ACC112 (cell line): ENCODE data around the gene KCNJ1.

ENCODE experiments used
- H2AFZ ChIP-seq: fragments of 200-600 bp; sonication (generic); one replicate; pipeline ENCODE4 v1.6.0; 2017; ENCODE audit warnings: antibody characterized with exemption, low read length; ENCODE audit not compliant: unreplicated experiment
- H3K27ac ChIP-seq: fragments of 200-600 bp; sonication (generic); 2 replicates; pipeline ENCODE4 v1.5.1; 2014; ENCODE audit warnings: low read depth, mild to moderate bottlenecking, antibody characterized with exemption, low read length, moderate library complexity
- H3K27me3 ChIP-seq: fragments of 200-600 bp; sonication (generic); 2 replicates; pipeline ENCODE4 v1.6.1; 2014; ENCODE audit warnings: mild to moderate bottlenecking, antibody characterized with exemption, low read length, moderate library complexity, mixed read lengths; ENCODE audit not compliant: insufficient read depth
- H3K36me3 ChIP-seq: fragments of 200-600 bp; sonication (generic); 2 replicates; pipeline ENCODE4 v1.6.1; 2016; ENCODE audit warnings: mild to moderate bottlenecking, antibody characterized with exemption, low read length, moderate library complexity, mixed read lengths; ENCODE audit not compliant: insufficient read depth
- H3K4me1 ChIP-seq: fragments of 200-600 bp; sonication (generic); one replicate; pipeline ENCODE4 v1.6.1; 2016; ENCODE audit warnings: low read length, mixed read lengths; ENCODE audit not compliant: insufficient read depth, unreplicated experiment, control insufficient read depth
- H3K4me3 ChIP-seq: fragments of 200-600 bp; sonication (generic); 2 replicates; pipeline ENCODE4 v1.5.1; 2014; ENCODE audit warnings: mild to moderate bottlenecking, low read depth, low read length
- H3K79me2 ChIP-seq: fragments of 200-600 bp; sonication (generic); one replicate; pipeline ENCODE4 v1.6.0; 2016; ENCODE audit warnings: low read length; ENCODE audit not compliant: control insufficient read depth, unreplicated experiment, insufficient read depth

Gene KCNJ1

DNA sequence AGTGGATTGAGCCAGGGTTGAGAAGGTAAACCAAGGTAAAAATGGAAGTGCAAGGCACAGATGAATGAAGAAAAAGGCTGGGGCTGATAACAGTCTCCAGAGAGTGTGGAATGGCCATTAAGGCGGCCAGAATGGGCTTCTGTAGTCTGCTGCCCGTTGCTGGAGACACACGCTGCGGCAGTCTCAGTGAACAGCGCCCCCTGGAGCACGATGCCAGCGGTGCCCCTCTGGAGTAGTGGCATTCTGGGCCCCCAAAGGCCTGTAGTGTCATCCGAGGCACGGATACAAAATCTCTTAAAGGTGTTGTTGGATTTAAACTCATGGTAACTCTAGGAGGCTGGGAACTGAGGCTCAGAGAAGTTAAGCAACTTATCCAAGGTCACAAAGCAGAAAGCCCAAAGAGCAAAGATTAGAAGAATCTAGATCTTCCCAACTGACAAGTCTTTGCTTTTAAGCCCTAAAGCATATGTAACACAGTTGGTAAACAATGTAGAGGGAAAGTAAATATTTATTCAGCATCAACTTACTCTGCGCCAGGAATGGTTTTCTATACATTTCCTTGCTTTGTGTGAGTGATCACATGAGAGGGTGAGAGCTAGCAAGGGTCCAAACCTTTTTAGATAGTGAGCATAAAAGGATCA, 18.2 kb downstream of the KCNJ1 start:
- H3K4me1 ChIP-seq, result no peaks in the 10 kb centered on the region
- no peak overlapping the region for H3K27ac ChIP-seq
- H3K27me3 ChIP-seq, result peaks cover 32% of the 10 kb centered on the region
- no peak overlapping the region for H2AFZ ChIP-seq
- H3K36me3 ChIP-seq, result no peaks in the 10 kb centered on the region
- no peak overlapping the region for H3K4me3 ChIP-seq
- no peaks in the 10 kb centered on the region for H3K79me2 ChIP-seq

DNA sequence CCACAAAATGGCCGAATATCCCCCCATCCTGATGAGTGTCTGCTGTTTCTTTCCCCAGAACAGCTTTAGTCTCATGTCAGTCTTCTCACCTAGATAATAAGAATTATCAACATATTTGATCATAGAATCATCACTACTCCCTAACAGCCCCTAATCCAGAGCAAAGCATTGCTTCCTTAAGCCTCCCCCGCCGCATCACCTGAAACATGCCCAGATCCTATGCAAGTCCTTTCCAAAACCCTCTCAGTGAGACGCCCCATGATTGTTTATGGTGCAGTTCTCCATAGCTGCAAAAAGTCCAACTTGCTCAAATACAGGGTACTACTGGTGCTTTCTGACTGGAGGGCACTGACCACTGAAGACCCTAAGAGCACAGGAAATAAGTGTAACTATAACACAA, 20.1 kb downstream of the KCNJ1 start:
- Histone ChIP-seq H3K4me3 (no peak overlapping the region), H3K4me1 (no peaks in the 10 kb centered on the region), H3K36me3 (no peaks in the 10 kb centered on the region), H3K79me2 (no peaks in the 10 kb centered on the region), H3K27me3 (peaks cover 43% of the 10 kb centered on the region), H2AFZ (no peak overlapping the region), H3K27ac (no peak overlapping the region)

DNA sequence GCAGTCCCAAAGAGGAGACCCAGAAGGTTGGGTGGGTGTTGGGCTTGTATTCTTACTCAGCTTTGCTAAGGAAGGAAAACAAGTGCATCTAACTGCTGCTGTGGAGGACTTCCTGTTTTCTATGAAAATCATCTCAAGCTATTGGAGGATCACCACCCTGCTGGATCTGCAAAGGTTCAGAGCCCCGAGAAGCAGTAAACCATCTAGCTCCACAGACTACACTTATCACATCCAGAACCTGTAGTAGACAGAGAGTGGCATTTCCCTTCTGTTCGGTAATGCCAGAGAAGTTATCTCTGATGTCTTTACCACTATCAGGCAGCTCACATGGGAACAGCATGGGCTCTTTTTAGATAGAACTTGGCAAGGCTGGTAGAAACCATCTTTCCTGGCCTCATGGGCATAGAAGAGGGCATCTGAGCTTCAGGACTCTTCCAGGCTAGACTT, 21.7 kb downstream of the KCNJ1 start:
- H3K27ac ChIP-seq, result no peak overlapping the region
- no peak overlapping the region for H3K4me3 ChIP-seq

DNA sequence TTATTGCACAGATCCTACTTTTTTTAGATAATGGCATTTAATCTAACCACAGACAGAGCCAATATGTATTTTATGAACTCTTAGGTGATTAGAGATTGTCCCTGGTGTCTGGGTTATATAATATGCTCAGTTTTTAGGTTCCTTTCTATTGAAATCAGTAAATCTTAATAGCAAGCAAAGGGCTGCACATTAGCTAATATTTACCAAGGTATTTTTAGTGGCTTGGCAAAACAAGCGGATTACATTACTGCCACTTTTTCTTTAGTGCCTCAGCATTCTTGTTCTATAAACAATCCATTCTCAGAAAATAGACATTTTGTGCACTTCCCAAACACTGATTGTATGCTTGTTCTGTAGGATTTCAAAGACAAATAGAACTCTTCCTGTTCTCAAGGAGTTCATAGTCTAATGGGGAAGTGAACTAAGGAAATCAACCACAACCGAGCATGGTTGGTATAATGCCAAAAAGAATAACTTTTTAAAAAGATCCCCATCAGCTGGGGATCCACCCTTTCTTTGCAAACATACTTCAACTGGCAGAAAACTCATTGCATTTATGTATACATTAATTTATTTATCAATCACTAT, 23.8 kb downstream of the KCNJ1 start:
- Histone ChIP-seq H3K27ac (no peak overlapping the region), H3K36me3 (no peaks in the 10 kb centered on the region), H3K79me2 (no peaks in the 10 kb centered on the region), H3K4me1 (no peaks in the 10 kb centered on the region), H3K4me3 (no peak overlapping the region), H3K27me3 (peaks cover 52% of the 10 kb centered on the region), H2AFZ (no peak overlapping the region)

More for the DNA sequence above, 21.7 kb downstream of the KCNJ1 start:
- H3K27me3 ChIP-seq, result peaks cover 46% of the 10 kb centered on the region
- no peaks in the 10 kb centered on the region for H3K4me1 ChIP-seq
- H3K36me3 ChIP-seq, result no peaks in the 10 kb centered on the region
- no peaks in the 10 kb centered on the region for H3K79me2 ChIP-seq
- H2AFZ ChIP-seq, result no peak overlapping the region

DNA sequence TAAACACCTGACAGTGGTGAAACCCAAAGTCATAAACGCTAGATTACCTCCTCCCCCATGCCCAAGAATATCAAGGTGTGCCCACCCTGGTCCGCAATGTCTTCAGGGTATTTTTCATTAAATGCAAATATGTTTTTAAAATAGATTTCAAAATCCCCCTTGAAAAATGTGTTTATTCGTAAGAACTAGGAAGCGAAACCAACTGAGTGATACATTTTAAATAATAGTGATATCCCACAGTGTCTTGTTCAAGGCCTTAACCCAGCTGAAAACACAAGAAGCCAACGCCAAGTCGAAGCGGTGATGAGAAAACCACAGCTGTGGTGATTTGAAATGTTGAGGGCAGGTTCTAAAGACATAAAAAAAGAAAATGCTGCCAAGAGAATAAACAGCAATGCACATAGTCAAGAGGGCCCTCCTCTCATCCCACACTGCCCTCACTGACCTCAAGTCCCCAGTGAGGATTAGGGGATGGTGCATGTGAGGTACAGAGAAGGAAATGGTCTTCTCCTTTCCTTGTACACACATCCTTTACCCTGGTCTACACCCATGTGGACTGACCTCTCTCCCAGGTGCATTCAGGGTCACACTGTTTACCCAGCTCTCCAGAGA, 25.5 kb downstream of the KCNJ1 start:
- no peaks in the 10 kb centered on the region for H3K4me1 ChIP-seq
- H2AFZ ChIP-seq, result no peak overlapping the region
- H3K36me3 ChIP-seq, result no peaks in the 10 kb centered on the region
- H3K27me3 ChIP-seq, result peaks cover 52% of the 10 kb centered on the region
- H3K27ac ChIP-seq, result no peak overlapping the region
- H3K4me3 ChIP-seq, result no peak overlapping the region
- H3K79me2 ChIP-seq, result no peaks in the 10 kb centered on the region

DNA sequence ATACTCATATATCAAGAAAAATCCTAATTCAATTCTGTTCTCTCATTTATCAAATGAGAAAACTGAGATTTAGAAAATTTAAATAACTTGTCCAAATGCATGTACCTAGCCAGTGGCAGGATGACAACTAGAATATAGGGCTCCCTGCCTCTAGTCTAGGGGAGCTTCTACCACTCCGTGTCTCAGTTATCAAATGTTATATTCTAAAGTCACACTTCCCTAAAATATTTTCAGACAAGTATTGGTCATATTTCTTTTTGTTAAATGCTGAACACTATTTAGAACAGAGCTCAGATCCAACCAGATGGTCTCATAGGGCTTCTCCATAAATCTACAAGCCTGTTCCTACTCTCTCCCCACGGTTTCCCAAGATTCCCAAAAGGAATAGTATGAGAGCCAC, 26.3 kb downstream of the KCNJ1 start:
- Histone ChIP-seq H3K4me3 (no peak overlapping the region), H3K27ac (no peak overlapping the region), H3K36me3 (no peaks in the 10 kb centered on the region), H3K27me3 (peaks cover 47% of the 10 kb centered on the region), H3K4me1 (peaks cover under 1% of the 10 kb centered on the region), H3K79me2 (no peaks in the 10 kb centered on the region), H2AFZ (no peak overlapping the region)

DNA sequence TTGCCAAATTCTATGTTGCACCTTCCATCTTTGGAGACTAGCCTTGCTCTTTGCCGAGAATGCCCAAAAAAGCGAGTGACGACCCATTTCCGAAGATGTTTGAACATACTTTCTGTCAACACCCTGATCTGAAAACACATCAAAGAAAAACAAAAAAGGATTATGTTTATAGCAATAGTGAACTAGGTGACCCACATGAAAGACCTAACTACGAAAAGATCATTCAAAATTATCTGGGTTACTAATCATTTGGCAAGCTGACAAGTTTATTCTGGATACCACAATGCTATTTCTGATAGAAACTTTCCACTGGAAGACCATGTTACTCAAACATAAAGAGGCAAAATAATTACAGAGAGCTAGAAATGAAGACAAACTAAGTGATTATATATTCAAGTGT, 27.0 kb downstream of the KCNJ1 start:
- peaks cover 40% of the 10 kb centered on the region for H3K27me3 ChIP-seq
- no peak overlapping the region for H3K27ac ChIP-seq
- no peak overlapping the region for H2AFZ ChIP-seq
- peaks cover 7% of the 10 kb centered on the region for H3K4me1 ChIP-seq
- no peaks in the 10 kb centered on the region for H3K79me2 ChIP-seq
- H3K4me3 ChIP-seq, result no peak overlapping the region
- no peaks in the 10 kb centered on the region for H3K36me3 ChIP-seq

DNA sequence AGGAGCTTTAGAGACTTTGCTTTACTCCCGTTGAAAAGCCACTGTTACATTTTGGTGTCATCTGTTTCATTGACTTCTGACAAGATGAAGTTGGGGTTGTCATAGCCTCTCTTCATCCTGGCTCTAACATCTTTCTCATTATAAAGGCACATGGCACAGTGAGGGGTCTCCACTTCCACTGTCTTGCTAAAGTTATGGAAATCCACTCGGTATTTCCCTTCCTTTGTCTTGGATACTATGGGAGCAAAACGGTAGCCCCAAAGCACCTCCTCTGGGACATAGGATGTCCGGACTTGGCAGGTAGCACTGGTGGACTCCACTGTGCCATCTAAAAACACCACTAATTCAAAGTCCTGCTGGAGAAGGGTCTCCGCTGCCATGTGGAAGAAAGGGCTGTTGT, 28.0 kb downstream of the KCNJ1 start:
- H3K79me2 ChIP-seq, result no peaks in the 10 kb centered on the region
- H3K27ac ChIP-seq, result no peak overlapping the region
- no peak overlapping the region for H2AFZ ChIP-seq
- H3K4me1 ChIP-seq, result peaks cover 7% of the 10 kb centered on the region
- H3K4me3 ChIP-seq, result no peak overlapping the region
- no peaks in the 10 kb centered on the region for H3K36me3 ChIP-seq
- H3K27me3 ChIP-seq, result peaks cover 30% of the 10 kb centered on the region

DNA sequence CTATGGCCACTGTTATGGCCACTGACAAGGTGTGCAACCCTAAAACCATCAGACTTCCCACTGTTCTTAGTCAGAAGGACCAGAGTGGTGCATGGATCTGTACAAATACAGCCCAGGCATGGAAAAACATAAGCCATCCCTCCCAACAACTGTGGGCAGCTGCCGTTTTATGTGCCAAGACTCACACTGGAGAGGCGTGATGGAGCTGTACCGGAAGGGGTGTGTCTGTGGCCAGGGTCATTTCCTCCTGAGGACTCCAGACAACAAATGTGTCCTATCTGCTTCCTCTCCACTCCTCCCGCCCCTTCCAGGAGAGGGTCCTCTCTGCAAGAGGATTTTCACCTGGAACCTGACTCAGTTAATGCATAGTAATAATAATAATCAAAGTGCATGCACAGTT, 29.5 kb downstream of the KCNJ1 start:
- H2AFZ ChIP-seq, result no peak overlapping the region
- peaks cover 15% of the 10 kb centered on the region; the same call in 1 of the 2 replicates for H3K27me3 ChIP-seq
- H3K4me3 ChIP-seq, result no peak overlapping the region
- H3K79me2 ChIP-seq, result no peaks in the 10 kb centered on the region
- H3K27ac ChIP-seq, result no peak overlapping the region
- no peaks in the 10 kb centered on the region for H3K36me3 ChIP-seq
- H3K4me1 ChIP-seq, result peaks cover 7% of the 10 kb centered on the region

DNA sequence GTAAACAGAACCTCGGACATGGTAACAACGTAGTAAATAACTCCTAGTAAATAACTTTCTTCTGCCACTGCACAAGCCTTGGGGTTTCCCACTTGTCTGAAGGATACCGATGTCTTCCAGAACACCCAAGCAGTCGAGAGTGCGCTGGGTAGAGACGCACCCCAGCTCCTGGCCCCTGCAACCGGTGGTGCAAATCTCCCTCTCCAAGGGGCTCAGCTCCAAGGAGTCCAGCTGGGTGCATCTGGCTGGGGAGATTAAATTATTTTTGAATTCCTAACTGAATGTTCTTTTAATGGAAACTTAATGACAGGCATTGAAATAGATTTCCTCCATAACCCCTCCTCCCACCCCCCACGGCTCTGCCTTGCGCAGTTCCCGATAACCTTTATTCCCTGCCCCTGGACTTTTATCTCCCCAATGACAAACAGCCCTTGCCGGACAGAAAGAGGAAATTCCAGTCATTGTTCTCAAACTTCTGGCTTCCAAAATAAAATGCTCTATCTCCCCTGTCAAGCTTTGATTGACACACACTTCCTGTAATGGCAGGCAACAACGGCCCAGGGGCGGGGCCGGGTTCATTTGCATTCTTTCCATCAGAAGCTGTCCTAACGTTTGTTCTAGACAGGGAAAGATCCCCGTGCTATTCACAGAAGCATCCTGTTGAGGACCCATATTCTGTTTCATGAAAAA, 31.2 kb downstream of the KCNJ1 start:
- Histone ChIP-seq H3K4me3 (no peak overlapping the region), H3K79me2 (no peaks in the 10 kb centered on the region), H3K4me1 (peaks cover 7% of the 10 kb centered on the region), H2AFZ (no peak overlapping the region), H3K36me3 (no peaks in the 10 kb centered on the region), H3K27me3 (0 out of 2 replicates have a peak, but pooled peaks cover 6% of the 10 kb centered on the region), H3K27ac (no peak overlapping the region)
